GM10248 (cell line): ENCODE results near the gene MEGF9.
"Not testable (repeated sequence)": the region's sequence is repeated elsewhere in the genome, so short reads cannot be mapped to it uniquely, and the experiment has no call there.

Experiments used
- CTCF ChIA-PET: fragments of 300-600 bp; sonication (Branson Sonifier 250); formaldehyde crosslinking; extraction: SDS; loops from one replicate; lab custom pipeline; 2021; ENCODE audit warnings: antibody characterized with exemption; lab: Yijun Ruan, JAX
- POLR2A ChIA-PET: fragments of 350-650 bp; sonication (Branson Sonifier 250); formaldehyde crosslinking; extraction: SDS; loops from one replicate; lab custom pipeline; 2020; ENCODE audit warnings: antibody characterized with exemption; lab: Yijun Ruan, JAX
- DNase-seq: peaks from one replicate; pipeline ENCODE4 v3.0.0; 2012; ENCODE audit errors: extremely low spot score
- CTCF ChIP-seq: IDR thresholded peaks from 2 replicates; pipeline ENCODE4 v1.5.1; 2012; ENCODE audit warnings: mild to moderate bottlenecking, low read depth; ENCODE audit errors: extremely low read depth, missing control alignments, control extremely low read depth

MEGF9 gene

DNA sequence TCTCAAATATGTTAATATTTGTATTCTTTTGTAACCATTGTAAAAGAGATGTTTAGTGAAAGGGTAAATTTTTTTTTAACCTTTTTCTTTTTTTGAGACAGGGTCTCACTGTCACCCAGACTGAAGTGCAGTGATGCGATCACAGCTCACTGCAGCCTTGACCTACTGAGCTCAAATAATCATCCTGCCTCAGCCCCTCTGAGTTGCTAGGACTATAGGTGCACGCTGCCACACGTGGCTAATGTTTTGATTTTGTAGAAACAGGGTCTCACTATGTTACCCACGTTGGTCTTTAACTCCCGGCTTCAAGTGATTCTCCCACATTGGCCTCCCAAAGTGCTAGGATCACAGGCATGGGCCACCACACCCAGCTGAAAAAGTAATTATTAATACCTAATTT, 76.4 kb downstream of the MEGF9 start:
- no peak for TF ChIP-seq CTCF
- POLR2A ChIA-PET = no interaction called here
- no peak for DNase-seq
- CTCF ChIA-PET = interaction anchor here (1.5 kb wide), 1 partner anchor 13 kb away, joined by 3 read pairs; no protein-coding TSS in a partner anchor

DNA sequence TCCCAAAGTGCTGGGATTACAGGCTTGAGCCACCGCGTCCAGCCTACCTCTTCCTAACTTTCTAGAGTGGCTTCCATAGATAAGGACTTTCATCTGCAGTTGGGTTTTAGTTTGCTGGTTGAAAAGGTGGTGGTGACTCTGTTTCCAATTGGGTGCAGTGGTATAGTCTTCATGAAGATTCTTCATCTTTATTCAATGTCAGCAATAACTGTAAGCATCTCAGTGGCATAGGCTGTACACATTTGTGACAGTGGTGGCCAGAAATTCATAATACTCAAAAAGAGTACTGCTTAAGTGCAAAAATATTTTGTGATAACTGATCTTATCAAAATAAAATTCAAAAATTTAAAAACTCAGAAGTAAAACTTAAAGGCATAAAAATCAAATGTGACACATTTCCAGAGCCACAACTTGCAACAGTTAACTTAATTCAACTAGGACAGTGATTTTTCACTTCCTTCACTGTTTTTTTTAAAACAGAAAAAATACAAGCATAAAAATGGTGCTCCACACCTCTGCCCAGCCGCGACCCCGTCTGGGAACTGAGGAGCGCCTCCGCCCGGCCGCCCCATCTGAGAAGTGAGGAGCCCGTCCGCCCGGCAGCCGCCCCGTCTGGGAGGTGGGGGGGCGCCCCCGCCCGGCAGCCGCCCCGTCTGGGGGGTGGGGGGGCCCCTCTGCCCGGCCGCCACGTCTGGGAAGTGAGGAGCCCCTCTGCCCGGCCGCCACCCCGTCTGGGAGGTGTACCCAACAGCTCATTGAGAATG, 77.9 kb downstream of the MEGF9 start:
- POLR2A ChIA-PET = no interaction called here
- CTCF ChIA-PET = no interaction called here
- DNase-seq = no peak
- no peak for TF ChIP-seq CTCF

GRCh38 chr9:120635011-120635410, 79.3 kb downstream of the MEGF9 start:
- POLR2A ChIA-PET = no interaction called here
- no peak for TF ChIP-seq CTCF
- CTCF ChIA-PET = interaction anchor here (0.9 to 1.2 kb wide), 3 partner anchors 10 to 15 kb away, joined by 3 to 4 read pairs (median 3); no protein-coding TSS in a partner anchor
- no peak for DNase-seq

DNA sequence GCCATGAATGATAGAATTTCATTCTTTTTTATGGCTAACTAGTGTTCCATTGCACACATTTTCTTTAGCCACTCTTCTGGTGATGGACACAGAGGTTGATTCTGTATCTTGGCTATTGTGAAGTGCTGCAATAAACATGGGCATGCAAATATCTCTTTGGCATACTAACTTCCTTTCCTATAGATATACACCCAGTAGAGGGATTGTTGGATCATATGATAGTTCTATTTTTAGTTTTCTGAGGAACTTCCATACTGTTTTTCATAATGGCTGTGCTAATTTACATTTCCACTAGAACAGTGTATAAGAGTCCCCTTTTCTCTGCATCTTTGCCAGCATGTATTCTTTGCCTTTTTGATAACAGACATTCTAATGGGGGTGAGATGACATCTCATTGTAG, 83.9 kb downstream of the MEGF9 start:
- no peak for TF ChIP-seq CTCF
- ChIA-PET CTCF (no interaction called here), POLR2A (no interaction called here)
- no peak for DNase-seq

DNA sequence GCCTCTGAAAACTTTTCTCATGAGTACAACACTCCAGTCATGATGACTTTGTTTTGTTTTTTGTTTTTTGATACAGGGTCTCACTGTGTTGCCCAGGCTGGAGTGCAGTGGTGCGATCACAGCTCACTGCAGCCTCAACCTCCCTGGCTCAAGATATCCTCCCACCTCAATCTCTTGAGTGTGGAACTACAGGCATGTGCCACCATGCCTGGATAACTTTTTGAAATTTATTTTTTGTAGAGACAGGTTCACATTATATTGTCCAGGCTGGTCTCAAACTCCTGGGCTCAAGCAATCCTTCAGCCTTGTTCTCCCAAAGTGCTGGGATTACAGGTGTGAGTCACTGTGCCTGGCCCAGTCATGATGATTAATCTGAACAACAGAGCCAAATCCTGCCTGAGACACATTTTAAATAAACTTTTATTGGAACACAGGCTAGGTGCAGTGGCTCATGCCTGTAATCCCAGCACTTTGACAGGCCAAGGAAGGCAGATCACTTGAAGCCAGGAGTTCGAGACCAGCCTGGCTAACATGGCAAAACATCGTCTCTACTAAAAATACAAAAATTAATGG, 85.3 kb downstream of the MEGF9 start:
- CTCF ChIA-PET = interaction anchor here (1.0 to 2.8 kb wide), 3 partner anchors 9 to 15 kb away, joined by 3 to 9 read pairs (median 3); no protein-coding TSS in a partner anchor
- DNase-seq, POLR2A ChIA-PET: not testable (repeated sequence)

DNA sequence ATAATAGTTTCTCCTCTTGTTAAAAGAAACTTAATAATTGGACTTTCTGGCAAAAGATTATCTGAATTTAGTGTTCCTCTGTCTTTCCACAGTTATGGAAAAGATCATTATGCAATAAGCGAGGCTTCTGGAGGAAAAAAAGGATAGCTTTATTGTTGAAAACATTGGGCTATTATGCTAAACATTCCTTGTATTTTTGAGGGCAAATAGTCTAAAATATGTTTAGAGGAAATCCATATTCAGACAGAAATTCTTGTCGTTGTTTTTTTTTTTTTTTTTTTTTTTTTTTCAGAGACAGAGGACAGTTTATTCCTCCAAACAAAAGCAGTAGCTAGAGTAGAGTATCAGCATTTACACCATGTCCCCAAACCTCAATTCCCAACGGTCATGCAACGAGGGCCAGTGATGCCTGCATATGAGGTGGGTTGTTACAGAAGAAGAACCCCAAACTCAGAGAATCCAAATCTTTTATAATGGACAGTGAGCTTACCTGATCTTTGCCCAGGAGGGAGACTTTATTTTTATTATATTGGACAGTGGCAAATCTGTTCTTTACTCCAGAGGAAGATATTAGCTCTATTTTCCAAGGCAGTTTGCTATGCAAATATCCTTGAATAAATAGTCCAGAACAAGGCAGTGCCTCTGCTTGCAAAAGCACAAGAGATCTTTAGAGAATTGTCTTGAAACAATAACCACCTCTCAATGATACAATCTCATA, 85.9 kb downstream of the MEGF9 start:
- no peak for TF ChIP-seq CTCF
- CTCF ChIA-PET = interaction anchor here (0.8 to 2.8 kb wide), 5 partner anchors 8 to 22 kb away, joined by 3 to 9 read pairs (median 3); no protein-coding TSS in a partner anchor
- no peak for DNase-seq

More for the DNA sequence above, 85.9 kb downstream of the MEGF9 start:
- POLR2A ChIA-PET = no interaction called here
